D721Med (cell line): Measurements from ENCODE around the gene CALHM3.

Experiments
- DNase-seq: peaks from one replicate; pipeline ENCODE4 v3.0.0; 2011; ENCODE audit warnings: low spot score; ENCODE audit not compliant: insufficient read length
- FAIRE-seq: peaks from 2 replicates; lab custom pipeline; 2011; peaks lifted over from hg19 to GRCh38; lab: Jason Lieb, UNC
- CTCF ChIP-seq: IDR thresholded peaks from 2 replicates; pipeline ENCODE4 v1.5.1; 2012; ENCODE audit warnings: mild to moderate bottlenecking, control low read depth; ENCODE audit not compliant: insufficient read depth; ENCODE audit errors: missing control alignments

CALHM3 gene

GRCh38 chr10:103457896-103458583 is 21.0 kb downstream of the CALHM3 start:
- FAIRE-seq (no peak), DNase-seq (no peak)
- no peak for TF ChIP-seq CTCF

GRCh38 chr10:103457176-103457712 is 21.8 kb downstream of the CALHM3 start:
- no peak for TF ChIP-seq CTCF
- FAIRE-seq (no peak), DNase-seq (no peak)

- TF ChIP-seq CTCF, result no peak
- no peak for FAIRE-seq
- DNase-seq, result no peak
Measured at GRCh38 chr10:103456074-103456660, 22.9 kb downstream of the CALHM3 start.

- FAIRE-seq, result no peak
- no peak for DNase-seq
- no peak for TF ChIP-seq CTCF
Measured at GRCh38 chr10:103455235-103455634, 23.8 kb downstream of the CALHM3 start.

- no peak for DNase-seq
- no peak for TF ChIP-seq CTCF
- FAIRE-seq, result no peak
Measured at GRCh38 chr10:103454026-103454425, 25.0 kb downstream of the CALHM3 start.

- no peak for TF ChIP-seq CTCF
- DNase-seq, result no peak
- no peak for FAIRE-seq
Measured at GRCh38 chr10:103452506-103453230, 26.4 kb downstream of the CALHM3 start.
